HepG2 (cell line): ENCODE measurements around the gene WDR7. TPM values are rescaled to one million over a fixed set of nuclear protein-coding genes. Genes with fewer than 3 reads are reported as not detected.

Source experiments
- ATAC-seq: fragments of 200-7000 bp; cut with Tn5 transposase; 3 replicates; pipeline ENCODE4 v1.9.1; 2020; ENCODE audit warnings: mild to moderate bottlenecking, moderate library complexity
- BruUV-seq: library from RNA; stranded (reverse); fragments of 400-500 nt; replicated peaks from 2 replicates; lab custom pipeline; 2021; lab: Mats Ljungman, UMichigan
- CTCF ChIA-PET: fragments of 300-600 bp; formaldehyde crosslinking; extraction: SDS; loops from one replicate; lab custom pipeline; 2021; ENCODE audit warnings: low total read pairs, inconsistent platforms, low intra/inter-chr PET ratio; lab: Yijun Ruan, JAX
- POLR2A ChIA-PET: fragments of 350-600 bp; sonication (Branson Sonifier 250); formaldehyde crosslinking; loops from one replicate; lab custom pipeline; 2020; ENCODE audit warnings: antibody characterized with exemption, inconsistent platforms; lab: Yijun Ruan, JAX
- DNase-seq: peaks from one replicate; pipeline ENCODE4 v3.0.0-alpha.2; 2015; ENCODE audit warnings: low spot score
- FAIRE-seq: peaks from 3 replicates; lab custom pipeline; 2011; peaks lifted over from hg19 to GRCh38; lab: Jason Lieb, UNC
- H2AFZ ChIP-seq: one replicate; pipeline ENCODE4 v1.6.1; 2011; ENCODE audit warnings: low read length, inconsistent platforms
- H3K27ac ChIP-seq: fragments of 300-600 bp; 3 replicates; pipeline ENCODE4 v1.8.0; 2011; ENCODE audit warnings: mixed run types, mild to moderate bottlenecking, mixed read lengths, low read length, inconsistent platforms; ENCODE audit not compliant: insufficient read depth; ENCODE audit errors: extremely low read length
- H3K27me3 ChIP-seq, 2 experiments: fragments of 200-600 bp in 1 of 2; 2 replicates in 1 of 2; 3 replicates in 1 of 2; pipeline versions ENCODE4 v1.6.0 to v1.8.0; 2011; ENCODE audit warnings: low read length in 2 of 2, mild to moderate bottlenecking in 2 of 2, moderate library complexity in 2 of 2, inconsistent platforms in 1 of 2; ENCODE audit not compliant: insufficient read depth in 2 of 2, control insufficient read depth in 1 of 2
- H3K36me3 ChIP-seq, 2 experiments: fragments of 200-600 bp in 1 of 2; replicated peaks in 1 of 2; 2 replicates in 1 of 2; 3 replicates in 1 of 2; pipeline versions ENCODE4 v1.5.1 to v1.8.0; 2011; ENCODE audit warnings: low read length in 2 of 2, inconsistent platforms in 1 of 2; ENCODE audit not compliant: insufficient read depth in 2 of 2, control insufficient read depth in 1 of 2
- H3K4me1 ChIP-seq: 2 replicates; pipeline ENCODE4 v1.5.1; 2012; ENCODE audit warnings: low read length, inconsistent platforms; ENCODE audit not compliant: insufficient read depth
- H3K4me2 ChIP-seq: 2 replicates; pipeline ENCODE4 v1.6.0; 2011; ENCODE audit warnings: low read depth, low read length, inconsistent platforms
- H3K4me3 ChIP-seq, 3 experiments: fragments of 200-600 bp in 1 of 3; sonication (generic), shearing (Covaris generic) in 1 of 3; replicated peaks in 1 of 3; 2 replicates each; pipeline ENCODE4 v1.5.1; 2011 to 2016; ENCODE audit warnings: low read length in 3 of 3, inconsistent platforms in 2 of 3, low read depth in 2 of 3, mild to moderate bottlenecking in 2 of 3, control low read depth in 1 of 3, mixed read lengths in 1 of 3; ENCODE audit not compliant: insufficient read depth in 1 of 3
- H3K79me2 ChIP-seq: one replicate; pipeline ENCODE4 v1.6.1; 2011; ENCODE audit warnings: low read length, inconsistent platforms; ENCODE audit not compliant: insufficient read depth
- H3K9ac ChIP-seq: 2 replicates; pipeline ENCODE4 v1.6.0; 2011; ENCODE audit warnings: mild to moderate bottlenecking, low read depth, low read length, inconsistent platforms; ENCODE audit not compliant: insufficient read depth
- H3K9me3 ChIP-seq: 2 replicates; pipeline ENCODE4 v1.5.1; 2012; ENCODE audit warnings: mild to moderate bottlenecking, low read length
- H4K20me1 ChIP-seq: 2 replicates; pipeline ENCODE4 v1.6.0; 2011; ENCODE audit warnings: inconsistent platforms, mild to moderate bottlenecking, low read length, moderate library complexity; ENCODE audit not compliant: insufficient read depth
- ARNT ChIP-seq: fragments of 450-650 bp; IDR thresholded peaks from 2 replicates; pipeline ENCODE4 v1.6.1; 2017
- ATM ChIP-seq: fragments of 450-650 bp; IDR thresholded peaks from 2 replicates; pipeline ENCODE4 v1.7.1; 2017; ENCODE audit warnings: mild to moderate bottlenecking, borderline replicate concordance
- HIVEP1 ChIP-seq: sonication (generic); formaldehyde crosslinking; IDR thresholded peaks from 2 replicates; pipeline ENCODE4 v1.4.0; 2020; ENCODE audit warnings: mild to moderate bottlenecking, missing genetic modification reagents
- HOXD1 ChIP-seq: sonication (generic); formaldehyde crosslinking; IDR thresholded peaks from 2 replicates; pipeline ENCODE4 v1.5.0; 2020; ENCODE audit warnings: missing genetic modification reagents
- IRF2 ChIP-seq: IDR thresholded peaks from 2 replicates; pipeline ENCODE4 v1.6.1; 2018; ENCODE audit warnings: missing genetic modification reagents, missing compliant biosample characterization
- KMT2B ChIP-seq: IDR thresholded peaks from 2 replicates; pipeline ENCODE4 v1.6.1; 2016; ENCODE audit warnings: missing genetic modification reagents, missing compliant biosample characterization
- NBN ChIP-seq: fragments of 450-650 bp; conservative IDR thresholded peaks from 2 replicates; pipeline ENCODE4 v1.6.1; 2017
- PBX3 ChIP-seq: sonication (generic); formaldehyde crosslinking; IDR thresholded peaks from 2 replicates; pipeline ENCODE4 v1.8.1; 2023; ENCODE audit warnings: missing genetic modification reagents, inconsistent platforms, borderline replicate concordance
- TEF ChIP-seq: sonication (generic); formaldehyde crosslinking; IDR thresholded peaks from 2 replicates; pipeline ENCODE4 v1.5.0; 2020; ENCODE audit warnings: missing genetic modification reagents
- TGIF2 ChIP-seq: IDR thresholded peaks from 2 replicates; pipeline ENCODE4 v1.6.1; 2016; ENCODE audit warnings: control low read depth, missing compliant biosample characterization
- ZNF451 ChIP-seq: sonication (generic); formaldehyde crosslinking; IDR thresholded peaks from 2 replicates; pipeline ENCODE4 v1.5.0; 2020; ENCODE audit warnings: mild to moderate bottlenecking, missing genetic modification reagents
- ZNF567 ChIP-seq: sonication (generic); formaldehyde crosslinking; IDR thresholded peaks from 2 replicates; pipeline ENCODE4 v1.8.1; 2023; ENCODE audit warnings: mild to moderate bottlenecking, missing genetic modification reagents, borderline replicate concordance
- WGBS: methylation state at CpG from one replicate; pipeline ENCODE4 v1.1.6; 2017; ENCODE audit warnings: low lambda C conversion rate; 5-methylcytosine and 5-hydroxymethylcytosine counted together
- in situ Hi-C: cut with HindIII; loops from 2 replicates; pipeline ENCODE4 v1.10.0; 2017; ENCODE audit warnings: low pct_unique_long_range_greater_than_20kb; ENCODE audit not compliant: extremely low pct_ligation_motif_present
- intact Hi-C: fragments of 100-400 bp; cut with micrococcal nuclease; formaldehyde crosslinking; loops from one replicate; pipeline ENCODE4 v1.10.0; 2022; ENCODE audit not compliant: unreplicated experiment
- polyA plus RNA-seq, 8 experiments: library from polyadenylated mRNA; depleted of rRNA in 3 of 8; stranded (reverse) in 7 of 8; unstranded in 1 of 8; fragments of >200 nt; fragmentation: Illumina TruSeq in 4 of 8; extraction: Trizol in 4 of 8; gene quantifications; 2 replicates each; pipeline versions ENCODE4 v1.2.1 to v1.2.3, GENCODE V29; 2011 to 2016; ENCODE audit warnings: low read depth in 4 of 8, missing spikeins in 1 of 8, mixed read lengths in 1 of 8; ENCODE audit not compliant: insufficient read depth in 1 of 8
- total RNA-seq, 5 experiments: library from RNA; depleted of rRNA; stranded (reverse); fragments of >200 nt; fragmentation: Illumina TruSeq; extraction: Trizol; gene quantifications; 2 replicates each; pipeline ENCODE4 v1.2.3, GENCODE V29; 2016; ENCODE audit warnings: low read depth in 1 of 5
- TF ChIP-seq, protein P1 (sequence below): sonication (generic); formaldehyde crosslinking; IDR thresholded peaks from 2 replicates; pipeline ENCODE4 v1.4.0; 2020; ENCODE audit warnings: mild to moderate bottlenecking, missing genetic modification reagents

The WDR7 gene
- total and polyA plus RNA-seq, 2 of the 13 experiments (the other 11 are each of a cell fraction or from before 2014, with no cell fraction given): 2.0 to 7.8 TPM

- ChIA-PET CTCF (no interaction called here), POLR2A (no interaction called here)
- no peaks in the 10 kb centered on the region for H3K9me3 ChIP-seq
- no peaks in the 10 kb centered on the region for H3K4me1 ChIP-seq
- no peak overlapping the region for H3K27ac ChIP-seq
- peak; percentile 66 for ATAC-seq
- no peak overlapping the region for H2AFZ ChIP-seq
- no peak overlapping the region for H3K9ac ChIP-seq
- H4K20me1 ChIP-seq: no peaks in the 10 kb centered on the region
- no peak for DNase-seq
- H3K36me3 ChIP-seq: no peaks in the 10 kb centered on the region
- BruUV-seq: no TSS peak
- intact Hi-C loops (no loop called here), in situ Hi-C loops (no loop called here)
- H3K27me3 ChIP-seq: peaks cover 1 to 26% of the 10 kb centered on the region in 2 experiments; a peak in 3 of 5 replicates
- H3K4me2 ChIP-seq: no peak overlapping the region
- no peak for FAIRE-seq
- TF ChIP-seq PBX3 (CRISPR knock-in tag) (no peak), HIVEP1 (CRISPR knock-in tag) (no peak), HOXD1 (CRISPR knock-in tag) (no peak), ZNF451 (CRISPR knock-in tag) (no peak), KMT2B (no peak)
- no peak overlapping the region for H3K4me3 ChIP-seq
- no peaks in the 10 kb centered on the region for H3K79me2 ChIP-seq
- 36% methylated on average over 6 of the region's 11 CpGs for WGBS
These were observed 426.8 kb downstream of the WDR7 start for GRCh38 chr18:57077786-57078552.

DNA sequence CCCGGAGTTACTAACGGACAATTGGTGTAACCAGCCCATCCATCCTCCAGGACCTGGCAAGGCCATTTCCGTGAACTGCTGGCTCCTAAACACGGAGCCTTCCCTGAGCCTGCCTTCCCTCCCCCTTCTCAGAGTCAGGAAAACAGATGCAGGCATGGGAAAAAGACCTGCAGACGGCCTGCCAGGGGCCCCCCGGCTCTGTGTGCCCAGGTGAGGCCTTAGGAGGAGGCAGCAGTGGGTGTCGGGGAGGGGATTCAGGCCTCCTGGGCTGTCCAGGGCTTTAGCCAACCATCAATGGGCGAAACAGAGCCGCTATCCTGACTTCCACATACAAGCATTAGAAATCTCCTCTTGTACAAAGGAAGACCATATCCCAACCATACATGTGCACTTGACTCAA, 427.5 kb downstream of the WDR7 start:
- ATAC-seq: no peak
- DNase-seq: no peak
- Histone ChIP-seq H3K9ac (no peak overlapping the region), H3K4me3 (no peak overlapping the region), H3K36me3 (no peaks in the 10 kb centered on the region), H3K27me3 (peaks cover 1 to 21% of the 10 kb centered on the region in 2 experiments; a peak in 3 of 5 replicates), H3K79me2 (no peaks in the 10 kb centered on the region), H3K9me3 (no peaks in the 10 kb centered on the region), H3K27ac (no peak overlapping the region), H2AFZ (no peak overlapping the region), H3K4me2 (no peak overlapping the region), H3K4me1 (no peaks in the 10 kb centered on the region), H4K20me1 (no peaks in the 10 kb centered on the region)
- WGBS: 47% methylated on average over 5 of the region's 9 CpGs
- intact Hi-C loops: no loop called here
- POLR2A ChIA-PET: no interaction called here
- in situ Hi-C loops: no loop called here
- FAIRE-seq: no peak
- CTCF ChIA-PET: no interaction called here
- no TSS peak for BruUV-seq
- TF ChIP-seq ATM: no peak
- no peak for TF ChIP-seq TGIF2 (CRISPR knock-in tag)
- TF ChIP-seq NBN: no peak
- no peak for TF ChIP-seq ARNT
- no peak for TF ChIP-seq IRF2 (CRISPR knock-in tag)
- TF ChIP-seq, protein P1, sequence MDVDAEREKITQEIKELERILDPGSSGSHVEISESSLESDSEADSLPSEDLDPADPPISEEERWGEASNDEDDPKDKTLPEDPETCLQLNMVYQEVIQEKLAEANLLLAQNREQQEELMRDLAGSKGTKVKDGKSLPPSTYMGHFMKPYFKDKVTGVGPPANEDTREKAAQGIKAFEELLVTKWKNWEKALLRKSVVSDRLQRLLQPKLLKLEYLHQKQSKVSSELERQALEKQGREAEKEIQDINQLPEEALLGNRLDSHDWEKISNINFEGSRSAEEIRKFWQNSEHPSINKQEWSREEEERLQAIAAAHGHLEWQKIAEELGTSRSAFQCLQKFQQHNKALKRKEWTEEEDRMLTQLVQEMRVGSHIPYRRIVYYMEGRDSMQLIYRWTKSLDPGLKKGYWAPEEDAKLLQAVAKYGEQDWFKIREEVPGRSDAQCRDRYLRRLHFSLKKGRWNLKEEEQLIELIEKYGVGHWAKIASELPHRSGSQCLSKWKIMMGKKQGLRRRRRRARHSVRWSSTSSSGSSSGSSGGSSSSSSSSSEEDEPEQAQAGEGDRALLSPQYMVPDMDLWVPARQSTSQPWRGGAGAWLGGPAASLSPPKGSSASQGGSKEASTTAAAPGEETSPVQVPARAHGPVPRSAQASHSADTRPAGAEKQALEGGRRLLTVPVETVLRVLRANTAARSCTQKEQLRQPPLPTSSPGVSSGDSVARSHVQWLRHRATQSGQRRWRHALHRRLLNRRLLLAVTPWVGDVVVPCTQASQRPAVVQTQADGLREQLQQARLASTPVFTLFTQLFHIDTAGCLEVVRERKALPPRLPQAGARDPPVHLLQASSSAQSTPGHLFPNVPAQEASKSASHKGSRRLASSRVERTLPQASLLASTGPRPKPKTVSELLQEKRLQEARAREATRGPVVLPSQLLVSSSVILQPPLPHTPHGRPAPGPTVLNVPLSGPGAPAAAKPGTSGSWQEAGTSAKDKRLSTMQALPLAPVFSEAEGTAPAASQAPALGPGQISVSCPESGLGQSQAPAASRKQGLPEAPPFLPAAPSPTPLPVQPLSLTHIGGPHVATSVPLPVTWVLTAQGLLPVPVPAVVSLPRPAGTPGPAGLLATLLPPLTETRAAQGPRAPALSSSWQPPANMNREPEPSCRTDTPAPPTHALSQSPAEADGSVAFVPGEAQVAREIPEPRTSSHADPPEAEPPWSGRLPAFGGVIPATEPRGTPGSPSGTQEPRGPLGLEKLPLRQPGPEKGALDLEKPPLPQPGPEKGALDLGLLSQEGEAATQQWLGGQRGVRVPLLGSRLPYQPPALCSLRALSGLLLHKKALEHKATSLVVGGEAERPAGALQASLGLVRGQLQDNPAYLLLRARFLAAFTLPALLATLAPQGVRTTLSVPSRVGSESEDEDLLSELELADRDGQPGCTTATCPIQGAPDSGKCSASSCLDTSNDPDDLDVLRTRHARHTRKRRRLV (CRISPR knock-in tag): no peak
- no peak for TF ChIP-seq TEF (CRISPR knock-in tag)
- TF ChIP-seq ZNF567 (CRISPR knock-in tag): no peak
